Measurements from ENCODE around the gene MLKL. TPM values are rescaled to one million over a fixed set of nuclear protein-coding genes. Genes with fewer than 3 reads are reported as not detected.

MLKL gene
- total and polyA plus RNA-seq, 3 experiments from 2014 or later: 13.9 to 17.5 (median 16.1) TPM

- no peak for DNase-seq
- ChIA-PET POLR2A (no interaction called here), CTCF (no interaction called here)
- Mint-ChIP-seq H3K4me1 (no peaks in the 10 kb centered on the region), H3K9me3 (no peaks in the 10 kb centered on the region), H3K4me3 (no peak overlapping the region), H3K27me3 (peaks cover 3 to 4% of the 10 kb centered on the region in 2 donors), H3K36me3 (no peaks in the 10 kb centered on the region), H3K27ac (no peak overlapping the region)
- H3K36me3 ChIP-seq (ENCODE audit: insufficient read depth, low read length): no peaks in the 10 kb centered on the region
- H3K9me3 ChIP-seq (ENCODE audit: low read length): no peaks in the 10 kb centered on the region
- no peak overlapping the region for H3K27ac ChIP-seq (ENCODE audit: low read depth, low read length)
- H3K27me3 ChIP-seq (ENCODE audit: insufficient read depth, low read length, poor library complexity, severe bottlenecking): no peaks in the 10 kb centered on the region
- H3K4me3 ChIP-seq (ENCODE audit: low read length): no peak overlapping the region
- no peaks in the 10 kb centered on the region for H3K4me1 ChIP-seq (ENCODE audit: insufficient read depth, low read length)
Observed at GRCh38 chr16:74736531-74737157, 36.0 kb upstream of the MLKL start.

GRCh38 chr16:74735554-74735953 is 34.9 kb upstream of the MLKL start:
- POLR2A ChIA-PET: no interaction called here
- Mint-ChIP-seq H3K9me3 (no peaks in the 10 kb centered on the region), H3K27me3 (peaks cover 3 to 4% of the 10 kb centered on the region in 2 donors), H3K4me1 (peaks cover 0 to under 1% (median 0%) of the 10 kb centered on the region in 3 donors), H3K36me3 (no peaks in the 10 kb centered on the region), H3K27ac (peak overlapping the region in 1 of 8 donors; percentile 14), H3K4me3 (no peak overlapping the region)
- H3K9me3 ChIP-seq (ENCODE audit: low read length): no peaks in the 10 kb centered on the region
- DNase-seq: no peak
- no peaks in the 10 kb centered on the region for H3K4me1 ChIP-seq (ENCODE audit: insufficient read depth, low read length)
- no peaks in the 10 kb centered on the region for H3K36me3 ChIP-seq (ENCODE audit: insufficient read depth, low read length)
- H3K27ac ChIP-seq (ENCODE audit: low read depth, low read length): no peak overlapping the region
- CTCF ChIA-PET: no interaction called here
- no peak overlapping the region for H3K4me3 ChIP-seq (ENCODE audit: low read length)
- H3K27me3 ChIP-seq (ENCODE audit: insufficient read depth, low read length, poor library complexity, severe bottlenecking): no peaks in the 10 kb centered on the region

GRCh38 chr16:74735162-74735452 is 34.4 kb upstream of the MLKL start:
- no peaks in the 10 kb centered on the region for H3K9me3 ChIP-seq (ENCODE audit: low read length)
- no peak overlapping the region for H3K27ac Mint-ChIP-seq
- H3K4me1 Mint-ChIP-seq: peaks cover 4% of the 10 kb centered on the region in 3 donors
- H3K27ac ChIP-seq (ENCODE audit: low read depth, low read length): no peak overlapping the region
- peaks cover 3 to 4% of the 10 kb centered on the region in 2 donors for H3K27me3 Mint-ChIP-seq
- H3K4me3 ChIP-seq (ENCODE audit: low read length): no peak overlapping the region
- H3K36me3 Mint-ChIP-seq: no peaks in the 10 kb centered on the region
- POLR2A ChIA-PET: no interaction called here
- no peaks in the 10 kb centered on the region for H3K27me3 ChIP-seq (ENCODE audit: insufficient read depth, low read length, poor library complexity, severe bottlenecking)
- DNase-seq: no peak
- H3K9me3 Mint-ChIP-seq: no peaks in the 10 kb centered on the region
- no peak overlapping the region for H3K4me3 Mint-ChIP-seq
- H3K36me3 ChIP-seq (ENCODE audit: insufficient read depth, low read length): no peaks in the 10 kb centered on the region
- no peaks in the 10 kb centered on the region for H3K4me1 ChIP-seq (ENCODE audit: insufficient read depth, low read length)
- CTCF ChIA-PET: no interaction called here

- ChIA-PET POLR2A (no interaction called here), CTCF (no interaction called here)
- H3K36me3 Mint-ChIP-seq: no peaks in the 10 kb centered on the region
- H3K4me1 Mint-ChIP-seq: peaks cover 5% of the 10 kb centered on the region in 3 donors
- no peak overlapping the region for H3K4me3 ChIP-seq (ENCODE audit: low read length)
- no peaks in the 10 kb centered on the region for H3K36me3 ChIP-seq (ENCODE audit: insufficient read depth, low read length)
- no peak overlapping the region for H3K27ac ChIP-seq (ENCODE audit: low read depth, low read length)
- H3K4me1 ChIP-seq (ENCODE audit: insufficient read depth, low read length): no peaks in the 10 kb centered on the region
- peaks cover 0 to 3% of the 10 kb centered on the region in 2 donors for H3K27me3 Mint-ChIP-seq
- H3K27me3 ChIP-seq (ENCODE audit: insufficient read depth, low read length, poor library complexity, severe bottlenecking): no peaks in the 10 kb centered on the region
- H3K9me3 ChIP-seq (ENCODE audit: low read length): no peaks in the 10 kb centered on the region
- H3K9me3 Mint-ChIP-seq: no peaks in the 10 kb centered on the region
- DNase-seq: no peak
- no peak overlapping the region for H3K27ac Mint-ChIP-seq
- no peak overlapping the region for H3K4me3 Mint-ChIP-seq
Observed at GRCh38 chr16:74734361-74735161, 33.9 kb upstream of the MLKL start.

- Mint-ChIP-seq H3K36me3 (peaks cover 0 to 3% (median 0%) of the 10 kb centered on the region in 3 donors), H3K27ac (no peak overlapping the region), H3K27me3 (peaks cover 0 to 3% of the 10 kb centered on the region in 2 donors), H3K4me1 (peaks cover 5% of the 10 kb centered on the region in 3 donors), H3K4me3 (no peak overlapping the region), H3K9me3 (no peaks in the 10 kb centered on the region)
- no peak for DNase-seq
- no peak overlapping the region for H3K4me3 ChIP-seq (ENCODE audit: low read length)
- ChIA-PET CTCF (no interaction called here), POLR2A (no interaction called here)
- no peaks in the 10 kb centered on the region for H3K27me3 ChIP-seq (ENCODE audit: insufficient read depth, low read length, poor library complexity, severe bottlenecking)
- no peak overlapping the region for H3K27ac ChIP-seq (ENCODE audit: low read depth, low read length)
- no peaks in the 10 kb centered on the region for H3K9me3 ChIP-seq (ENCODE audit: low read length)
- H3K4me1 ChIP-seq (ENCODE audit: insufficient read depth, low read length): no peaks in the 10 kb centered on the region
- H3K36me3 ChIP-seq (ENCODE audit: insufficient read depth, low read length): no peaks in the 10 kb centered on the region
Observed at GRCh38 chr16:74732707-74733350, 32.2 kb upstream of the MLKL start.

- DNase-seq: no peak
Observed at GRCh38 chr16:74731853-74732477, 31.3 kb upstream of the MLKL start.

GRCh38 chr16:74729783-74730683 is 29.4 kb upstream of the MLKL start:
- H3K4me1 Mint-ChIP-seq: peaks cover 5% of the 10 kb centered on the region in 3 donors
- peaks cover 0 to 9% (median 0%) of the 10 kb centered on the region in 3 donors for H3K36me3 Mint-ChIP-seq
- H3K4me3 Mint-ChIP-seq: no peak overlapping the region
- Histone ChIP-seq H3K4me1 (ENCODE audit: insufficient read depth, low read length) (no peaks in the 10 kb centered on the region), H3K4me3 (ENCODE audit: low read length) (no peak overlapping the region), H3K27me3 (ENCODE audit: insufficient read depth, low read length, poor library complexity, severe bottlenecking) (no peaks in the 10 kb centered on the region), H3K9me3 (ENCODE audit: low read length) (no peaks in the 10 kb centered on the region), H3K36me3 (ENCODE audit: insufficient read depth, low read length) (no peaks in the 10 kb centered on the region), H3K27ac (ENCODE audit: low read depth, low read length) (no peak overlapping the region)
- ChIA-PET POLR2A (no interaction called here), CTCF (no interaction called here)
- H3K27ac Mint-ChIP-seq: peak overlapping the region in 2 of 8 donors; percentile 42 to 71
- H3K9me3 Mint-ChIP-seq: peaks cover 0 to 9% (median 8%) of the 10 kb centered on the region in 5 donors
- peaks cover 3 to 5% of the 10 kb centered on the region in 2 donors for H3K27me3 Mint-ChIP-seq
- DNase-seq: no peak

More at GRCh38 chr16:74731853-74732477, 31.3 kb upstream of the MLKL start:
- H3K36me3 ChIP-seq (ENCODE audit: insufficient read depth, low read length): no peaks in the 10 kb centered on the region
- Mint-ChIP-seq H3K27me3 (peaks cover 0 to 3% of the 10 kb centered on the region in 2 donors), H3K9me3 (peaks cover 0 to 3% (median 3%) of the 10 kb centered on the region in 5 donors), H3K4me1 (peaks cover 5% of the 10 kb centered on the region in 3 donors), H3K36me3 (peaks cover 0 to 6% (median 0%) of the 10 kb centered on the region in 3 donors), H3K27ac (no peak overlapping the region), H3K4me3 (no peak overlapping the region)
- no peaks in the 10 kb centered on the region for H3K9me3 ChIP-seq (ENCODE audit: low read length)
- H3K27me3 ChIP-seq (ENCODE audit: insufficient read depth, low read length, poor library complexity, severe bottlenecking): no peaks in the 10 kb centered on the region
- no peaks in the 10 kb centered on the region for H3K4me1 ChIP-seq (ENCODE audit: insufficient read depth, low read length)
- ChIA-PET CTCF (no interaction called here), POLR2A (no interaction called here)
- H3K4me3 ChIP-seq (ENCODE audit: low read length): no peak overlapping the region
- H3K27ac ChIP-seq (ENCODE audit: low read depth, low read length): no peak overlapping the region
